Stimulated activated CD4-positive, alpha-beta T cell treated with anti-CD3 and anti-CD28 coated beads, TNF-alpha, amount 100 ng/mL, for 4 hours (primary cell): ENCODE data around the gene SUSD6.
"Not testable (repeated sequence)": the region's sequence is repeated elsewhere in the genome, so short reads cannot be mapped to it uniquely, and the experiment has no call there.

Source experiments
- DNase-seq, 3 experiments: peaks; one replicate each; pipeline ENCODE4 v3.0.0-alpha.2; 2020; ENCODE audit warnings: low read depth in 3 of 3

SUSD6 gene

GRCh38 chr14:69712599-69713088, 101.2 kb downstream of the SUSD6 start:
- DNase-seq = no peak

- no peak for DNase-seq
Measured at GRCh38 chr14:69713209-69713781, 101.9 kb downstream of the SUSD6 start.

- DNase-seq = no peak
Measured at GRCh38 chr14:69713993-69714679, 102.7 kb downstream of the SUSD6 start.

GRCh38 chr14:69715725-69716477, 104.5 kb downstream of the SUSD6 start:
- DNase-seq = no peak

GRCh38 chr14:69716478-69717187, 105.2 kb downstream of the SUSD6 start:
- peak in 1 of 3 experiments; percentile 25 for DNase-seq

- DNase-seq = not testable (repeated sequence)
Measured at GRCh38 chr14:69718614-69719013, 107.2 kb downstream of the SUSD6 start.

GRCh38 chr14:69719501-69719951, 108.1 kb downstream of the SUSD6 start:
- no peak for DNase-seq

GRCh38 chr14:69720912-69721311, 109.5 kb downstream of the SUSD6 start:
- DNase-seq = no peak

- peak; percentile 75 to 82 (median 80) for DNase-seq
Measured at GRCh38 chr14:69726761-69727511, 115.5 kb downstream of the SUSD6 start.

- DNase-seq = no peak
Measured at GRCh38 chr14:69727860-69728259, 116.5 kb downstream of the SUSD6 start.

GRCh38 chr14:69731919-69732598, 120.7 kb downstream of the SUSD6 start:
- DNase-seq = not testable (repeated sequence)

- not testable (repeated sequence) for DNase-seq
Measured at GRCh38 chr14:69736405-69736804, 125.0 kb downstream of the SUSD6 start.

- DNase-seq = no peak
Measured at GRCh38 chr14:69741055-69741454, 129.7 kb downstream of the SUSD6 start.

GRCh38 chr14:69749956-69750355, 138.6 kb downstream of the SUSD6 start:
- DNase-seq = no peak

GRCh38 chr14:69750495-69750894, 139.1 kb downstream of the SUSD6 start:
- DNase-seq = no peak

- DNase-seq = no peak
Measured at GRCh38 chr14:69752773-69753172, 141.4 kb downstream of the SUSD6 start.

GRCh38 chr14:69753860-69754259, 142.5 kb downstream of the SUSD6 start:
- DNase-seq = no peak

- DNase-seq = no peak
Measured at GRCh38 chr14:69754487-69754886, 143.1 kb downstream of the SUSD6 start.

GRCh38 chr14:69755296-69755695, 143.9 kb downstream of the SUSD6 start:
- no peak for DNase-seq

GRCh38 chr14:69755784-69756183, 144.4 kb downstream of the SUSD6 start:
- DNase-seq = no peak

- DNase-seq = no peak
Measured at GRCh38 chr14:69756298-69756697, 144.9 kb downstream of the SUSD6 start.
